ENCODE data around the gene GLDC. TPM values are rescaled to one million over a fixed set of nuclear protein-coding genes. Genes with fewer than 3 reads are reported as not detected.
A peak's percentile ranks its signal among the peaks of the same experiment; 100 is the strongest.

GLDC gene
- total and polyA plus RNA-seq, 4 donors, result 20.3 to 56.6 (median 36.5) TPM

DNA sequence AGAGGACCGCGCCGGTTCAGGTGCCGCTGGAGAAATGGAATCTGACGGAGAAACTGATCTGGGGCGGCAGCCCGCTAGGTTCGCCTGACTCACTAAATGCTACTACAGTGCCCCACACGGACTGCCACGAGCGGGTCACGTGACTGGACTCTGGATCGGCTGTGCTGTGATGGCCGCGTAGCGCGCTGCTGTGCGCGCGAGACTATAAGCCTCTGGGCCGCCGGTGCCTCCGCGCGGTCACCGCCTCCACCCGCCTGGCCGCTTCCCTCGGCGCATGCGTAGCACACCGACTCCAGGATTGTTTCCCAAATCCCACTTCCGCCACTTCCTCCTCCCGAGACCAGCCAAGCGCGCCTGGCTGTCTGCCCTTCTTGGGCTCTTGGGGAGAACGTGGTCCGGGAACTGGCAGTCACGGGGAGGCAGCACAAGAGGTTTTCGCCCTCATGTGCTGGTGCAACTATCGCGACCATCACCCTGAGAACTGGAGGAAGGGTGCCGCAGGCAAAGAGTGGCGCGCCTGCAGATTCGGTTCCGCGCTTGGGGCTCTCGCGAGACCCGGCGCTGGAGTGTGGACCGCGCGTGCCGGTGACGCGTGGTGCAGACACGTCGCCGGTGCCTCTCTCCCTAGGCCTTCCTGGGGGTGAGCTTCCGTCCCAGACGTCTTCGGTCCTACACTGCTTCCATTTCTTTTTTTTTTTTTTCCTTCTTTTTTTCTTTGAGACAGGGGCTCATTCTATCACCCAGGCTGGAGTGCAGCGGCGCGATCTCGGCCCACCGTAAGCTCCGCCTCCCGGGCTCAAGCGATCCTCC lies 35.8 kb upstream of the GLDC start:
- H3K27ac ChIP-seq (ENCODE audit: low read depth, low read length), result peak overlapping the region; percentile 100
- peak; percentile 89 to 99 (median 97) for DNase-seq (ENCODE audit: low read depth in 4 of 6, low spot score in 6 of 6)
- H3K4me1 ChIP-seq (ENCODE audit: control insufficient read depth, insufficient read depth, low read length), result peaks cover 6% of the 10 kb centered on the region
- H3K27me3 ChIP-seq (ENCODE audit: control insufficient read depth, insufficient read depth, low read length), result no peaks in the 10 kb centered on the region
- peak overlapping the region; percentile 100 for H3K4me3 ChIP-seq (ENCODE audit: low read depth, low read length)
- no peaks in the 10 kb centered on the region for H3K9me3 ChIP-seq (ENCODE audit: control insufficient read depth, insufficient read depth, low read length)
- under 1% methylated on average over 72 of the region's 72 CpGs for WGBS (ENCODE audit: insufficient coverage)
- no peaks in the 10 kb centered on the region for H3K36me3 ChIP-seq (ENCODE audit: control insufficient read depth, insufficient read depth, low read length)

DNA sequence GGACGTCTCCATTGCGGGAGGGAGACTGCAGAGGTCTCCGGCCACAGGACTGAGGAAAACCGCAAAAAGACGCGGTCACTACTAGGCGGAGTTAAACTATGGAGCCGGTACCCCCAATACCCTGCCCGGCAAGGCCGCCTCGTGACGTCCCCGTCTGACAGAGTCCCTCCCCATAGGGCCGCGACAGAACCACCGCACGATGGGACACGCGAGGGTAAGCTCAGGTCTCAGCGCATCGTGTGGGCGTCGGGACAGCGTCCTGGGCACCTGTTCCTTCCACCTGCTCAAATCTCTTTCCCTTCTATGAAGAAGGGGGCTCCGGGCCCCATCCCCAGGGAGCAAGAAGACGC lies 35.2 kb upstream of the GLDC start:
- Histone ChIP-seq H3K27ac (ENCODE audit: low read depth, low read length) (peak overlapping the region; percentile 100), H3K4me1 (ENCODE audit: control insufficient read depth, insufficient read depth, low read length) (peaks cover 6% of the 10 kb centered on the region), H3K36me3 (ENCODE audit: control insufficient read depth, insufficient read depth, low read length) (no peaks in the 10 kb centered on the region), H3K27me3 (ENCODE audit: control insufficient read depth, insufficient read depth, low read length) (no peaks in the 10 kb centered on the region), H3K4me3 (ENCODE audit: low read depth, low read length) (peak overlapping the region; percentile 100), H3K9me3 (ENCODE audit: control insufficient read depth, insufficient read depth, low read length) (no peaks in the 10 kb centered on the region)
- no peak for DNase-seq (ENCODE audit: low read depth in 4 of 6, low spot score in 6 of 6)
- WGBS (ENCODE audit: insufficient coverage), result under 1% methylated on average over 26 of the region's 26 CpGs

DNA sequence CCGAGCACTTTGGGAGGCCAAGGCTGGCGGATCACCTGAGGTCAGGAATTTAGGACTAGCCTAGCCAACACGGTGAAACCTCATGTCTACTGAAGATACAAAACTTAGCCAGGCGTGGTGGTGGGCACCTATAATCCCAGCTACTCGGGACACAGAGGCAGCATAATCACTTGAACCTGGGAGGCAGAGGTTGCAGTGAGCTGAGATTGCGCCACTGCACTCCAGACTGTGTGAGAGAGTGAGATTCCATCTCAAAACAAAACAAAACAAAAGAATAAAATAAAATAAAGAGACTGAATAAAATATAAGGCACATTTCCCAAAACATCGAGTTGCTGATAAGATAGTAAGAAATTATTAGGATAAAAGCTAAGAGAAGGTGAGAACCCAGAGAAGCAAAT lies 32.3 kb upstream of the GLDC start:
- Histone ChIP-seq H3K4me1 (ENCODE audit: control insufficient read depth, insufficient read depth, low read length) (peaks cover 6% of the 10 kb centered on the region), H3K36me3 (ENCODE audit: control insufficient read depth, insufficient read depth, low read length) (no peaks in the 10 kb centered on the region), H3K27ac (ENCODE audit: low read depth, low read length) (no peak overlapping the region), H3K27me3 (ENCODE audit: control insufficient read depth, insufficient read depth, low read length) (no peaks in the 10 kb centered on the region), H3K9me3 (ENCODE audit: control insufficient read depth, insufficient read depth, low read length) (no peaks in the 10 kb centered on the region), H3K4me3 (ENCODE audit: low read depth, low read length) (no peak overlapping the region)
- 89% methylated on average over 5 of the region's 7 CpGs for WGBS (ENCODE audit: insufficient coverage)
- DNase-seq (ENCODE audit: low read depth in 4 of 6, low spot score in 6 of 6), result no peak

DNA sequence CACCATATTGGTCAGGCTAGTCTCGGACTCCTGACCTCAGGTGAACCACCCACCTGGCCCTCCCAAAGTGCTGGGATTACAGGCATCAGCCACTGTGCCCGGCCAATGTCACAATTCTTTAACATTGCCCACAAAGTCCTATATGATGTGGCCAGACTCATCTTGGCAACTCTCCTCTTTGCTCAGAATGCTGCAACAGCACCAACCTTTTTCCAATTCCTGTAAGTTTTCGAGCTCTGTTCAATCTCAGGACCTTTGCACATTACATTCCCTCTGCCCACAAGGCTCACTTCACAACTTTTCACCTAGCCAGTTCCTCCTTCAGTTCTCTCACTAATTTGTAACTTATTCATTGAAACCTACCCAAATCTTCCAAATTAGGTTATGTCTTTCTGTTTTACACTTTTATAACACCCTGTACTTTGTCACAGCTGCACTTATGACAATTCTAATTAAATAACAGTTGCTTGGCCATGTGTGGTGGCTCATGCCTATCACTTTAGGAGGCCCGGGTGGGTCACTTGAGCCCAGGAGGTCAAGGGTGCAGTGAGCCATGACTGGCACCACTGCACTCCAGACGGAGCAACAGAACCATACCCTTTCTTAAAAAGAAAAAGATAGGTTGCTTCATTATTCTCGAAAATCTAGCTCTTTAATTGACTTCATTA lies 30.9 kb upstream of the GLDC start:
- WGBS (ENCODE audit: insufficient coverage), result 80% methylated on average over 5 of the region's 6 CpGs
- no peak for DNase-seq (ENCODE audit: low read depth in 4 of 6, low spot score in 6 of 6)

DNA sequence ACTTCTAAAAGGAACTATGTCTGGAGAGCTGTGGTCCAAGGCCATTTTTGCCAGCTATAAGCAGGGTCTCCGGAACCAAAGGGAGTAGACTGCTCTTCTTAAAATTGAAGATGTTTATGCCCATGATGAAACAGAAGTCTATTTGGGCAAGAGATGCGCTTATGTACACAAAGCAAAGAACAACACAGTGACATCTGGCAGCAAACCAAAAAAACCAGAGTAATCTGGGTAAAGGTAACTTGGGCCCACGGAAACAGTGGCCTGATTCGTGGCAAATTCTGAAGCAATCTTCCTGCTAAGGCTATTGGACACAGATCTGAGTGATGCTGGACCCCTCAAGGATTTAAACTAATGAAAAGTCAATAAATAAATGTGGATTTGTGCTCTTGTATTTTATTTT lies 29.7 kb upstream of the GLDC start:
- WGBS (ENCODE audit: insufficient coverage), result 90% methylated on average over 2 of the region's 4 CpGs
- H3K36me3 ChIP-seq (ENCODE audit: control insufficient read depth, insufficient read depth, low read length), result no peaks in the 10 kb centered on the region
- no peaks in the 10 kb centered on the region for H3K9me3 ChIP-seq (ENCODE audit: control insufficient read depth, insufficient read depth, low read length)

More for the DNA sequence above, 30.9 kb upstream of the GLDC start:
- Histone ChIP-seq H3K4me3 (ENCODE audit: low read depth, low read length) (no peak overlapping the region), H3K36me3 (ENCODE audit: control insufficient read depth, insufficient read depth, low read length) (no peaks in the 10 kb centered on the region), H3K27ac (ENCODE audit: low read depth, low read length) (no peak overlapping the region), H3K9me3 (ENCODE audit: control insufficient read depth, insufficient read depth, low read length) (no peaks in the 10 kb centered on the region), H3K4me1 (ENCODE audit: control insufficient read depth, insufficient read depth, low read length) (no peaks in the 10 kb centered on the region), H3K27me3 (ENCODE audit: control insufficient read depth, insufficient read depth, low read length) (no peaks in the 10 kb centered on the region)

DNA sequence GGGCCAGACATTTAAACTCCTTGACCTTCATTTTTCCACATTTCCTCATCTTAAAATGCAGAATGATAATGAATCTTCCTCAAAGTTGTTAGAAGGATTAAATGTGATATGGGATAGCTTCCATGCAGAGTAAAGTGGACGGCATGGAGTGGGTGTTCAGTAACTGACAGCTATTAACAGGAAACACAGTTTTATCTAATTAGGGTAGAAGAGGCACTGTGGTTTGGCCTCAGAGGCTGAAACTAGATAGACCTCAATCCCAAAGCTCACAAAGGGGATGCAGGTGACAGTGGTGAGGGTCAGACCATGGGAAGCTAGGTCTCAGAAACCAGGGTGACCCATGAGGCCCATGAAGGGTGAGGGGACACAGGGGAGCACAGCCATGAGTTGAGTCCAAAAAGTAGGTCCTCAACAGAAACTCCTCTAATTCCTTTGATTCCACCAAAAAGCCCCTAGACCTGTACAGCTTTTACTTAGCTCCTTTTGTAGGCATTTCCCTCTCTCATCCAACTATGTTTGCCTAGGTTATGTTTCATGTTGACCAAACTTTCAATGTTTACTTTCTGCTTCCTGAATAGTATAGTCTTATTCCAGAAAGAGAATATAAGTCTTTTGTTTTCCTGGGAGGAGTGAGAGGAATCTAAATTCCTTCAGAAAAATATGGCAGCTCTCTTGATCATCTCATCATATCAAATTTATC lies 27.9 kb upstream of the GLDC start:
- no peak for DNase-seq (ENCODE audit: low read depth in 4 of 6, low spot score in 6 of 6)
- no peak overlapping the region for H3K27ac ChIP-seq (ENCODE audit: low read depth, low read length)
- no peaks in the 10 kb centered on the region for H3K27me3 ChIP-seq (ENCODE audit: control insufficient read depth, insufficient read depth, low read length)
- no peaks in the 10 kb centered on the region for H3K9me3 ChIP-seq (ENCODE audit: control insufficient read depth, insufficient read depth, low read length)
- no peaks in the 10 kb centered on the region for H3K36me3 ChIP-seq (ENCODE audit: control insufficient read depth, insufficient read depth, low read length)
- no peaks in the 10 kb centered on the region for H3K4me1 ChIP-seq (ENCODE audit: control insufficient read depth, insufficient read depth, low read length)
- no peak overlapping the region for H3K4me3 ChIP-seq (ENCODE audit: low read depth, low read length)
- 100% methylated on average over 1 of the region's 1 CpG for WGBS (ENCODE audit: insufficient coverage)

More for the DNA sequence above, 29.7 kb upstream of the GLDC start:
- no peak overlapping the region for H3K27ac ChIP-seq (ENCODE audit: low read depth, low read length)
- no peak overlapping the region for H3K4me3 ChIP-seq (ENCODE audit: low read depth, low read length)
- H3K4me1 ChIP-seq (ENCODE audit: control insufficient read depth, insufficient read depth, low read length), result no peaks in the 10 kb centered on the region
- DNase-seq (ENCODE audit: low read depth in 4 of 6, low spot score in 6 of 6), result no peak
- no peaks in the 10 kb centered on the region for H3K27me3 ChIP-seq (ENCODE audit: control insufficient read depth, insufficient read depth, low read length)

GRCh38 chr9:6672118-6672517 lies 26.6 kb upstream of the GLDC start:
- no peaks in the 10 kb centered on the region for H3K36me3 ChIP-seq (ENCODE audit: control insufficient read depth, insufficient read depth, low read length)
- no peaks in the 10 kb centered on the region for H3K4me1 ChIP-seq (ENCODE audit: control insufficient read depth, insufficient read depth, low read length)
- no peak overlapping the region for H3K4me3 ChIP-seq (ENCODE audit: low read depth, low read length)
- no CpG with 5 or more reads among the region's 3 CpGs for WGBS (ENCODE audit: insufficient coverage)
- H3K9me3 ChIP-seq (ENCODE audit: control insufficient read depth, insufficient read depth, low read length), result no peaks in the 10 kb centered on the region
- H3K27me3 ChIP-seq (ENCODE audit: control insufficient read depth, insufficient read depth, low read length), result no peaks in the 10 kb centered on the region
- no peak overlapping the region for H3K27ac ChIP-seq (ENCODE audit: low read depth, low read length)
- DNase-seq (ENCODE audit: low read depth in 4 of 6, low spot score in 6 of 6), result no peak

GRCh38 chr9:6671416-6671815 lies 25.9 kb upstream of the GLDC start:
- no peak for DNase-seq (ENCODE audit: low read depth in 4 of 6, low spot score in 6 of 6)
- Histone ChIP-seq H3K4me1 (ENCODE audit: control insufficient read depth, insufficient read depth, low read length) (no peaks in the 10 kb centered on the region), H3K27ac (ENCODE audit: low read depth, low read length) (no peak overlapping the region), H3K27me3 (ENCODE audit: control insufficient read depth, insufficient read depth, low read length) (no peaks in the 10 kb centered on the region), H3K36me3 (ENCODE audit: control insufficient read depth, insufficient read depth, low read length) (no peaks in the 10 kb centered on the region), H3K9me3 (ENCODE audit: control insufficient read depth, insufficient read depth, low read length) (no peaks in the 10 kb centered on the region), H3K4me3 (ENCODE audit: low read depth, low read length) (no peak overlapping the region)
- 100% methylated on average over 3 of the region's 4 CpGs for WGBS (ENCODE audit: insufficient coverage)

DNA sequence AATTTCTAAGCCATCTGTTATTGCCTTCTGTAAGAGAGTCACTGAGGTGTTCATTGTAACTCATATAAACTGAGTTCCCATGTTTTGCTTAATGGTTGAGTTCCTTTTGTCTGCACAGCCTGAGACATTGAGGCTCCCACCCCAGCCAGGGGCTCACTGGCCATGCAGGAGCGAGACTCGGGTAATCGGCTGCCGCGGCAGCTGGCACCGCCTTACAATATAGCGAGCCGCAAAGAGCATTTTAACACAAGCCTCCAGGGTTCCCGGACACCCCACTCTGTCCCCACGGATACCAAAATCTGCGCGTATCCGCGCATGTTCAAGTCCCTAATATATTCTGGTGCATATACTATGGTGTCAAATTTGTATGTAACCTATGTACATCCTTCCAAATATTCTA lies 24.4 kb upstream of the GLDC start:
- WGBS (ENCODE audit: insufficient coverage), result 80% methylated on average over 8 of the region's 14 CpGs
- no peaks in the 10 kb centered on the region for H3K27me3 ChIP-seq (ENCODE audit: control insufficient read depth, insufficient read depth, low read length)
- no peak overlapping the region for H3K4me3 ChIP-seq (ENCODE audit: low read depth, low read length)
- DNase-seq (ENCODE audit: low read depth in 4 of 6, low spot score in 6 of 6), result no peak
- H3K4me1 ChIP-seq (ENCODE audit: control insufficient read depth, insufficient read depth, low read length), result no peaks in the 10 kb centered on the region
- H3K9me3 ChIP-seq (ENCODE audit: control insufficient read depth, insufficient read depth, low read length), result no peaks in the 10 kb centered on the region
- no peak overlapping the region for H3K27ac ChIP-seq (ENCODE audit: low read depth, low read length)
- no peaks in the 10 kb centered on the region for H3K36me3 ChIP-seq (ENCODE audit: control insufficient read depth, insufficient read depth, low read length)
